ENCODE measurements around the gene NAA80.

DNA sequence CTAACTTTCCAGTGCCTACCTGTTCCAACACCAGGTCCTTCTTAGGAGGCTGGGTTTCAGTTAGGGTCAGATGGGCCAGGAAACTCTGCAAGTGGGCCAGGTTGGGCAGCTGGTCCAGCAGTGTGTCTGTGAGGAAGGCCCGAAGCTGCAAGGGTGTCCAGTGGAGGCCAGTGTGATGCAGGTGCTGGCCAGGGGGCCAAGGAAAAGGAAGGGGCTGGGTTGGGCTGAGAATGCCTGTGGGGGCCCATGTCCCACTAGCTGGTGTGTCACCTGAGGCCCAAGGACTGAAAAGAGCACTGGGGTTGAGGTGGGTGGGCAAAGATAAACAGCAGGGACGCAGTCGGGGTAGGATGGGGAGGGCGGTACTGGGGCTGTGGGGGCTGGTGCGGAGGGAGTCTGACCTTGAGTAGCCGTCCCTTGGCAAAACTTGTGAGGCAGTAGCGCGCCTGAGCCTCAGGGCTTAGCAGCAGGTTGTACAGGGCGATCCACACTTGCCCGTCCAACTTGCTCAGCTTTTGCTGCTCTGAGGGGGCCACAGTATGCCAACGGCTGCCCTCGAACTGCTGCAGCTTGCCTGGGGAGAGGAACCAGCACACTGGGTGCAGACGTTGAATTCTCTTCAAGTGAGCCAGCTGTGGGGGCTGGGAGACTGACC lies 42.9 kb upstream of the NAA80 start:
- TF ChIP-seq, protein P1, sequence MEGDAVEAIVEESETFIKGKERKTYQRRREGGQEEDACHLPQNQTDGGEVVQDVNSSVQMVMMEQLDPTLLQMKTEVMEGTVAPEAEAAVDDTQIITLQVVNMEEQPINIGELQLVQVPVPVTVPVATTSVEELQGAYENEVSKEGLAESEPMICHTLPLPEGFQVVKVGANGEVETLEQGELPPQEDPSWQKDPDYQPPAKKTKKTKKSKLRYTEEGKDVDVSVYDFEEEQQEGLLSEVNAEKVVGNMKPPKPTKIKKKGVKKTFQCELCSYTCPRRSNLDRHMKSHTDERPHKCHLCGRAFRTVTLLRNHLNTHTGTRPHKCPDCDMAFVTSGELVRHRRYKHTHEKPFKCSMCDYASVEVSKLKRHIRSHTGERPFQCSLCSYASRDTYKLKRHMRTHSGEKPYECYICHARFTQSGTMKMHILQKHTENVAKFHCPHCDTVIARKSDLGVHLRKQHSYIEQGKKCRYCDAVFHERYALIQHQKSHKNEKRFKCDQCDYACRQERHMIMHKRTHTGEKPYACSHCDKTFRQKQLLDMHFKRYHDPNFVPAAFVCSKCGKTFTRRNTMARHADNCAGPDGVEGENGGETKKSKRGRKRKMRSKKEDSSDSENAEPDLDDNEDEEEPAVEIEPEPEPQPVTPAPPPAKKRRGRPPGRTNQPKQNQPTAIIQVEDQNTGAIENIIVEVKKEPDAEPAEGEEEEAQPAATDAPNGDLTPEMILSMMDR (IDR thresholded peaks at IDR 0.05) = no peak
- TF ChIP-seq POLR2A (IDR thresholded peaks at IDR 0.05) = no peak
